Measurements from ENCODE around the gene MC3R.

Gene MC3R

GRCh38 chr20:56268536-56268935, 20.0 kb downstream of the MC3R start:
- TF ChIP-seq CTCF (IDR thresholded peaks at IDR 0.05; ENCODE audit: borderline replicate concordance, control extremely low read depth, extremely low read depth, insufficient read depth, missing control alignments): no peak
- no peak for DNase-seq (ENCODE audit: low spot score)
- in situ Hi-C loops (cut with MboI; ENCODE audit: low sequenced_read_pairs, unreplicated experiment): no loop called here

GRCh38 chr20:56271974-56272373, 23.4 kb downstream of the MC3R start:
- no peak for TF ChIP-seq CTCF (IDR thresholded peaks at IDR 0.05; ENCODE audit: borderline replicate concordance, control extremely low read depth, extremely low read depth, insufficient read depth, missing control alignments)
- DNase-seq (ENCODE audit: low spot score): no peak
- in situ Hi-C loops (cut with MboI; ENCODE audit: low sequenced_read_pairs, unreplicated experiment): no loop called here

- in situ Hi-C loops (cut with MboI; ENCODE audit: low sequenced_read_pairs, unreplicated experiment): no loop called here
- no peak for DNase-seq (ENCODE audit: low spot score)
- no peak for TF ChIP-seq CTCF (IDR thresholded peaks at IDR 0.05; ENCODE audit: borderline replicate concordance, control extremely low read depth, extremely low read depth, insufficient read depth, missing control alignments)
Observed at GRCh38 chr20:56273491-56273890, 25.0 kb downstream of the MC3R start.

GRCh38 chr20:56274156-56274555, 25.6 kb downstream of the MC3R start:
- no peak for TF ChIP-seq CTCF (IDR thresholded peaks at IDR 0.05; ENCODE audit: borderline replicate concordance, control extremely low read depth, extremely low read depth, insufficient read depth, missing control alignments)
- no peak for DNase-seq (ENCODE audit: low spot score)
- in situ Hi-C loops (cut with MboI; ENCODE audit: low sequenced_read_pairs, unreplicated experiment): no loop called here

GRCh38 chr20:56278196-56278595, 29.7 kb downstream of the MC3R start:
- in situ Hi-C loops (cut with MboI; ENCODE audit: low sequenced_read_pairs, unreplicated experiment): no loop called here
- no peak for DNase-seq (ENCODE audit: low spot score)
- TF ChIP-seq CTCF (IDR thresholded peaks at IDR 0.05; ENCODE audit: borderline replicate concordance, control extremely low read depth, extremely low read depth, insufficient read depth, missing control alignments): no peak

- in situ Hi-C loops (cut with MboI; ENCODE audit: low sequenced_read_pairs, unreplicated experiment): no loop called here
- DNase-seq (ENCODE audit: low spot score): no peak
- TF ChIP-seq CTCF (IDR thresholded peaks at IDR 0.05; ENCODE audit: borderline replicate concordance, control extremely low read depth, extremely low read depth, insufficient read depth, missing control alignments): no peak
Observed at GRCh38 chr20:56285496-56285895, 37.0 kb downstream of the MC3R start.

- in situ Hi-C loops (cut with MboI; ENCODE audit: low sequenced_read_pairs, unreplicated experiment): no loop called here
- no peak for DNase-seq (ENCODE audit: low spot score)
- TF ChIP-seq CTCF (IDR thresholded peaks at IDR 0.05; ENCODE audit: borderline replicate concordance, control extremely low read depth, extremely low read depth, insufficient read depth, missing control alignments): no peak
Observed at GRCh38 chr20:56289652-56290051, 41.1 kb downstream of the MC3R start.
